Measurements from ENCODE around the gene ITGB4.

Gene ITGB4

GRCh38 chr17:75722076-75722475, 817 bp downstream of the ITGB4 start:
- DNase-seq (ENCODE audit: extremely low read depth, low read depth) = no peak
- no peak overlapping the region for H3K4me3 ChIP-seq (replicated peaks; ENCODE audit: low read depth, low read length)
- no peak for TF ChIP-seq CTCF (IDR thresholded peaks at IDR 0.05; ENCODE audit: low read depth, low read length, missing control alignments)

GRCh38 chr17:75722542-75723095, 1.4 kb downstream of the ITGB4 start:
- no peak for DNase-seq (ENCODE audit: extremely low read depth, low read depth)
- no peak overlapping the region for H3K4me3 ChIP-seq (replicated peaks; ENCODE audit: low read depth, low read length)
- no peak for TF ChIP-seq CTCF (IDR thresholded peaks at IDR 0.05; ENCODE audit: low read depth, low read length, missing control alignments)

- no peak for TF ChIP-seq CTCF (IDR thresholded peaks at IDR 0.05; ENCODE audit: low read depth, low read length, missing control alignments)
- no peak overlapping the region for H3K4me3 ChIP-seq (replicated peaks; ENCODE audit: low read depth, low read length)
- DNase-seq (ENCODE audit: extremely low read depth, low read depth) = no peak
Observed at GRCh38 chr17:75723171-75723930, 2.1 kb downstream of the ITGB4 start.

GRCh38 chr17:75724016-75725003, 3.1 kb downstream of the ITGB4 start:
- no peak for DNase-seq (ENCODE audit: extremely low read depth, low read depth)
- H3K4me3 ChIP-seq (replicated peaks; ENCODE audit: low read depth, low read length) = no peak overlapping the region
- TF ChIP-seq CTCF (IDR thresholded peaks at IDR 0.05; ENCODE audit: low read depth, low read length, missing control alignments) = no peak

- no peak overlapping the region for H3K4me3 ChIP-seq (replicated peaks; ENCODE audit: low read depth, low read length)
- no peak for DNase-seq (ENCODE audit: extremely low read depth, low read depth)
- TF ChIP-seq CTCF (IDR thresholded peaks at IDR 0.05; ENCODE audit: low read depth, low read length, missing control alignments) = no peak
Observed at GRCh38 chr17:75725504-75725903, 4.2 kb downstream of the ITGB4 start.

GRCh38 chr17:75727391-75727790, 6.1 kb downstream of the ITGB4 start:
- DNase-seq (ENCODE audit: extremely low read depth, low read depth) = no peak
- TF ChIP-seq CTCF (IDR thresholded peaks at IDR 0.05; ENCODE audit: low read depth, low read length, missing control alignments) = no peak
- H3K4me3 ChIP-seq (replicated peaks; ENCODE audit: low read depth, low read length) = no peak overlapping the region
